KMS-11 (cell line): Measurements from ENCODE around the gene STXBP5.

Experiments used
- H2AFZ ChIP-seq: fragments of 200-600 bp; sonication (generic); 2 replicates; pipeline ENCODE4 v1.6.1; 2016; ENCODE audit warnings: antibody characterized with exemption, mixed run types, low read depth
- H3K27ac ChIP-seq: fragments of 200-600 bp; sonication (generic); 2 replicates; pipeline ENCODE4 v1.6.1; 2016; ENCODE audit warnings: mild to moderate bottlenecking, mixed run types
- H3K27me3 ChIP-seq: fragments of 200-600 bp; sonication (generic); 2 replicates; pipeline ENCODE4 v1.6.1; 2017; ENCODE audit warnings: mild to moderate bottlenecking, low read depth, mixed run types, moderate library complexity; ENCODE audit not compliant: insufficient read depth
- H3K36me3 ChIP-seq: fragments of 200-600 bp; sonication (generic); 2 replicates; pipeline ENCODE4 v1.6.1; 2017; ENCODE audit warnings: mild to moderate bottlenecking, mixed run types; ENCODE audit not compliant: insufficient read depth
- H3K4me1 ChIP-seq: fragments of 200-600 bp; sonication (generic); 2 replicates; pipeline ENCODE4 v1.6.1; 2016; ENCODE audit warnings: mild to moderate bottlenecking, low read depth, mixed run types; ENCODE audit not compliant: poor library complexity, severe bottlenecking
- H3K4me2 ChIP-seq: fragments of 200-600 bp; sonication (generic); 2 replicates; pipeline ENCODE4 v1.7.0; 2016; ENCODE audit warnings: mild to moderate bottlenecking, mixed run types
- H3K4me3 ChIP-seq: fragments of 200-600 bp; sonication (generic); IDR thresholded peaks from 2 replicates; pipeline ENCODE4 v1.6.1; 2017; ENCODE audit warnings: low read depth, low read length, mixed read lengths; ENCODE audit not compliant: insufficient read depth
- H3K79me2 ChIP-seq: fragments of 200-600 bp; sonication (generic); 2 replicates; pipeline ENCODE4 v1.6.1; 2016; ENCODE audit warnings: low read depth, mixed run types; ENCODE audit not compliant: insufficient read depth
- H3K9ac ChIP-seq: fragments of 200-600 bp; sonication (generic); 2 replicates; pipeline ENCODE4 v1.6.1; 2016; ENCODE audit warnings: mild to moderate bottlenecking, mixed run types
- H4K20me1 ChIP-seq: fragments of 200-600 bp; sonication (generic); 2 replicates; pipeline ENCODE4 v1.6.1; 2016; ENCODE audit warnings: mild to moderate bottlenecking, mixed run types; ENCODE audit not compliant: insufficient read depth
- CTCF ChIP-seq: fragments of 200-600 bp; sonication (generic); conservative IDR thresholded peaks from 2 replicates; pipeline ENCODE4 v1.6.1; 2017; ENCODE audit warnings: low read depth, mild to moderate bottlenecking, antibody characterized with exemption, low read length, moderate library complexity, mixed read lengths

Gene STXBP5

DNA sequence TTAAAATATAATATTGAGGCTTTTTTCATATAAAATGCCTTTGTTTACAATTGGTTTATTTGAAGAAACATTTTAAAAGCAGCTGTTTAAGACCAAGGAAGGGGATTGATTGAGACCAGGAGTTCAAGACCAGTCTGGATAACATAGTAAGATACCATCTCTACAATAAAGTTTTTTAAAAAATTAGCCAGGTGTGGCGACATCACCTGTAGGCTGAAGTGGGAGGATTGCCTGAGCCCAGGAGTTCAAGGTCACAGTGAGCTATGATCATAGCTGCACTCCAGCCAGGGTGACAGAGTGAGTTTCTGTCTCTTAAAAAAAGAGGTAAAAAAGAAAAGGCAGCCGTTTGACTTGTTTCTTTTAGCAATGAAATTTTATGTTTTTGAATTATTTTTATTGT, 117.0 kb downstream of the STXBP5 start:
- Histone ChIP-seq H3K9ac (no peak overlapping the region), H3K4me3 (no peak overlapping the region), H3K4me2 (no peak overlapping the region), H3K27ac (no peak overlapping the region), H3K4me1 (no peaks in the 10 kb centered on the region), H3K27me3 (no peaks in the 10 kb centered on the region), H3K36me3 (no peaks in the 10 kb centered on the region), H2AFZ (no peak overlapping the region), H4K20me1 (no peaks in the 10 kb centered on the region), H3K79me2 (no peaks in the 10 kb centered on the region)
- TF ChIP-seq CTCF: no peak

DNA sequence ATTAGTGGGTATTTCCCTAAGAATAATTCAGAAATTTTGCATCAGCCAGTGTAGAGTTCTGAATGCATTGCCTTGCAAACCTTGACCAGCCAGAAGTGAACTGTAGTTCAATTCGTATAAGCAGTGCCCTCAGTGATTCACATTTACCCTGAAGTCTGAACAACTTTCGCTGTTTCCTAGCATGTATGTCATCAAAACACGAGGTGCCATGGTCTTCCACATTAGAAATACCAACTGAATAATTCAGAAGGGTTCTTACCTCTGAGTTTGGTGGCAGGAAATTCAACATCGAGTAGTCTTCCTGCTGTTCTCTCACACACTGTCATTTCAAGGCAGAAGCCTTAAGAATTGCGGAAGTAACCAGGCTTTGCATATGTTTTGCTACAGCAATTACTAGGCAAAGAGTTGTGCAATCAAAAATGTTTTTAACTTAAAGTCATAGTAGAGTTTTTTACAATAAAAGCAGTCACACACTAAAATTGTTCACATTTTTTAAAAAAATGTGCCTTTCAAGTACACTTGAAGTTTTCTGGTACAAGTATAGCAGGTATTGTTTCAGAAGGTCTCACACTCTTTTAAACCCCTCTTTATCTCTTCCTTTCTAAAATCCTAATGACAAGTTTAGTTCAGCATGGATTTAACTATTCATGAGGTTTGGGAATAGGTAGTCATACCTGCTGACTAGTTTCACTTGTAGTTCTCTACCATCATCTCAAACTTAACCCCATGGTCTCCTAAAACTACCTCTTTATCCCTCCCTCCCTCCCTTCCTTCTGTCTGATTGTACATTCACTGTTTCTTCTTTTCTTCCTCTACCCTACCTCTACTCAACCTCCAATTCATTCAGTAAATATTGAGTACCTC, 118.3 kb downstream of the STXBP5 start:
- Histone ChIP-seq H3K27me3 (no peaks in the 10 kb centered on the region), H3K79me2 (no peaks in the 10 kb centered on the region), H3K27ac (no peak overlapping the region), H3K4me1 (no peaks in the 10 kb centered on the region), H3K36me3 (no peaks in the 10 kb centered on the region), H3K4me2 (no peak overlapping the region), H2AFZ (no peak overlapping the region), H4K20me1 (no peaks in the 10 kb centered on the region), H3K9ac (no peak overlapping the region), H3K4me3 (no peak overlapping the region)
- no peak for TF ChIP-seq CTCF

DNA sequence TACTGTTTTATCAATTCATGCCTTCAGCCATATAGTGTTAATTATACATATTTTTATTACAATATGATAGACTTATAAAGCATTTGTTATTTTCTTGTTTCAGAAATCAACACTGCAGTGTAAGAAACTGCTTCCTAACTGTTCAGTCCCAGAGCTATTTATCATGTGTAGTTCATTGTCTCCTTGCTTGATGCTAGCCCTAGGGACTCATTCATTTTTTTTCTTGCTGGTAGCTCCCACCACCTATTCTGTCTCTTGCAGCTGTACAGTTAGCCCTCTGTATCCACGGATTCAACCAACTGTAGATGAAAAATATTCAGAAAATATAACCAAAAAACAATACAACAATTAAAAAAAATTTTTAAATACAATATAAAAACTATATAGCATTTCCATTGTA, 121.3 kb downstream of the STXBP5 start:
- Histone ChIP-seq H2AFZ (no peak overlapping the region), H4K20me1 (no peaks in the 10 kb centered on the region), H3K27me3 (no peaks in the 10 kb centered on the region), H3K9ac (no peak overlapping the region), H3K4me1 (no peaks in the 10 kb centered on the region), H3K36me3 (no peaks in the 10 kb centered on the region), H3K79me2 (no peaks in the 10 kb centered on the region), H3K4me2 (no peak overlapping the region), H3K4me3 (no peak overlapping the region), H3K27ac (no peak overlapping the region)
- TF ChIP-seq CTCF: no peak

- no peaks in the 10 kb centered on the region for H3K79me2 ChIP-seq
- no peak overlapping the region for H3K27ac ChIP-seq
- H3K9ac ChIP-seq: no peak overlapping the region
- H2AFZ ChIP-seq: no peak overlapping the region
- no peaks in the 10 kb centered on the region for H4K20me1 ChIP-seq
- no peak overlapping the region for H3K4me3 ChIP-seq
- no peaks in the 10 kb centered on the region for H3K36me3 ChIP-seq
- TF ChIP-seq CTCF: no peak
- H3K27me3 ChIP-seq: no peaks in the 10 kb centered on the region
- no peaks in the 10 kb centered on the region for H3K4me1 ChIP-seq
- H3K4me2 ChIP-seq: no peak overlapping the region
These were observed 127.2 kb downstream of the STXBP5 start for GRCh38 chr6:147331401-147331800.
